Gastrocnemius medialis (tissue), 4 donors: ENCODE data around the gene PPIL6. TPM values are rescaled to one million over a fixed set of nuclear protein-coding genes. Genes with fewer than 3 reads are reported as not detected.
A peak's percentile ranks its signal among the peaks of the same experiment; 100 is the strongest.

Source experiments
- ATAC-seq, 2 donors: fragments of 150-250 bp; one replicate each; pipeline ENCODE4 v1.9.1; 2016
- DNase-seq, 2 donors: peaks; one replicate each; pipeline ENCODE4 v3.0.0-alpha.2; 2019
- H3K27ac ChIP-seq, 4 donors: fragments of 200-600 bp; sonication (generic); 1 replicate in 1 of 4; 2 replicates in 3 of 4; pipeline ENCODE4 v1.5.1; 2016 to 2018; ENCODE audit warnings: mild to moderate bottlenecking in 2 of 4, moderate library complexity in 1 of 4
- H3K27me3 ChIP-seq, 3 donors: fragments of 200-600 bp; sonication (generic) in 2 of 3; 1 replicate in 1 of 3; 2 replicates in 2 of 3; pipeline versions ENCODE4 v1.5.1 to v1.6.0; 2016 to 2019; ENCODE audit warnings: mild to moderate bottlenecking in 1 of 3, moderate library complexity in 1 of 3
- H3K36me3 ChIP-seq, 2 donors: fragments of 200-600 bp; sonication (generic) in 1 of 2; one replicate each; pipeline ENCODE4 v1.5.1; 2017 to 2018
- H3K4me1 ChIP-seq, 2 donors: fragments of 200-600 bp; sonication (generic) in 1 of 2; one replicate each; pipeline ENCODE4 v1.5.1; 2016 to 2017; ENCODE audit warnings: mild to moderate bottlenecking in 2 of 2
- H3K4me3 ChIP-seq, 4 donors: fragments of 200-600 bp; sonication (generic) in 3 of 4; 1 replicate in 1 of 4; 2 replicates in 3 of 4; pipeline ENCODE4 v1.5.1; 2016 to 2019; ENCODE audit warnings: mild to moderate bottlenecking in 2 of 4
- H3K9me3 ChIP-seq, 3 donors: fragments of 200-600 bp; sonication (generic) in 2 of 3; 1 replicate in 1 of 3; 2 replicates in 2 of 3; pipeline ENCODE4 v1.5.1; 2016 to 2019
- POLR2A ChIP-seq, 2 donors: fragments of 450-650 bp; IDR thresholded peaks; one replicate each; pipeline ENCODE4 v1.6.1; 2017; ENCODE audit warnings: antibody characterized with exemption in 2 of 2, mild to moderate bottlenecking in 2 of 2, moderate library complexity in 2 of 2
- in situ Hi-C, 4 donors: fragments of 200-750 bp; cut with MboI; loops; one replicate each; pipeline versions ENCODE4 v1.15.0 to v1.8.0; 2017; ENCODE audit warnings: low sequenced_read_pairs in 4 of 4
- intact Hi-C: fragments of 100-400 bp; cut with DNase I; formaldehyde crosslinking; loops from one replicate; pipeline ENCODE4 v1.15.1; 2023; ENCODE audit warnings: low total_unique reads
- total RNA-seq, 4 donors: library from RNA; depleted of rRNA; stranded (reverse); fragments of >200 nt; gene quantifications; one replicate each; pipeline versions ENCODE4 v1.1.0 to v1.2.3, GENCODE V29; 2016
- TF ChIP-seq, protein P1 (sequence below), 5 experiments: fragments of 450-650 bp in 3 of 5; fragments of 200-600 bp in 2 of 5; sonication (generic) in 2 of 5; IDR thresholded peaks in 4 of 5; conservative IDR thresholded peaks in 1 of 5; 1 replicate in 4 of 5; 2 replicates in 1 of 5; pipeline ENCODE4 v1.5.1; 2016 to 2019; ENCODE audit warnings: antibody characterized with exemption in 5 of 5, mild to moderate bottlenecking in 3 of 5, moderate library complexity in 3 of 5

The PPIL6 gene
- total RNA-seq, 4 donors from 2014 or later, result 0.64 to 2.9 (median 1.3) TPM

DNA sequence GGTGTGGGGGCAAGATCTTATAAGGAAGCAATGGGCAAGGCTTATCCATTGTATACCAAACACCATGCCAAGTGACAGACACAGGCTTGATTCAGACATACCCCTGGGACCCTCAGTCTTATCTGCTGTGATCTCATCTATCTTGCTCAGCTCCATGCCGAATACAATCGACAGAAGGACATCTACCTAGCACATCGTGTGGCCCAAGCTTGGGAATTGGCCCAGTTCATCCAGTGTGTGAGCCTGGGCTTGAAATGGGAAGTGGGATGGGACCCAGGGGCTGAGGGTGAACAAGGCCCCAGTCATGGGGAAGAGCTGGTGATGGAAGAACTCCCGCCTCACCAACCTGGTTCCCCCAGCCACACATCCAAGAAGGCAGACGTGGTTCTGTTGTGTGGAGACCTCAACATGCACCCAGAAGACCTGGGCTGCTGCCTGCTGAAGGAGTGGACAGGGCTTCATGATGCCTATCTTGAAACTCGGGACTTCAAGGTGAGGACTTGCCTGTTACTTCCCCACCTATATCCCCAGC, 2.0 kb upstream of the PPIL6 start:
- intact Hi-C loops, result loop anchor here (5.0 kb wide), 1 partner anchor 345 kb away; the partner anchor contains the start of gene CEP57L1
- peaks cover 0 to 12% of the 10 kb centered on the region in 2 donors for H3K36me3 ChIP-seq

GRCh38 chr6:109441069-109441816, 815 bp upstream of the PPIL6 start:
- Histone ChIP-seq H3K9me3 (no peaks in the 10 kb centered on the region), H3K4me1 (peaks cover 10 to 15% of the 10 kb centered on the region in 2 donors), H3K27ac (peak overlapping the region; percentile 74 to 89 (median 83)), H3K27me3 (no peaks in the 10 kb centered on the region), H3K36me3 (peaks cover 0 to 12% of the 10 kb centered on the region in 2 donors), H3K4me3 (peak overlapping the region; percentile 73 to 96 (median 87))
- intact Hi-C loops (loop anchor here (5.0 kb wide), 1 partner anchor 344 kb away; the partner anchor contains the start of gene CEP57L1), in situ Hi-C loops (no loop called here)
- TF ChIP-seq, protein P1, sequence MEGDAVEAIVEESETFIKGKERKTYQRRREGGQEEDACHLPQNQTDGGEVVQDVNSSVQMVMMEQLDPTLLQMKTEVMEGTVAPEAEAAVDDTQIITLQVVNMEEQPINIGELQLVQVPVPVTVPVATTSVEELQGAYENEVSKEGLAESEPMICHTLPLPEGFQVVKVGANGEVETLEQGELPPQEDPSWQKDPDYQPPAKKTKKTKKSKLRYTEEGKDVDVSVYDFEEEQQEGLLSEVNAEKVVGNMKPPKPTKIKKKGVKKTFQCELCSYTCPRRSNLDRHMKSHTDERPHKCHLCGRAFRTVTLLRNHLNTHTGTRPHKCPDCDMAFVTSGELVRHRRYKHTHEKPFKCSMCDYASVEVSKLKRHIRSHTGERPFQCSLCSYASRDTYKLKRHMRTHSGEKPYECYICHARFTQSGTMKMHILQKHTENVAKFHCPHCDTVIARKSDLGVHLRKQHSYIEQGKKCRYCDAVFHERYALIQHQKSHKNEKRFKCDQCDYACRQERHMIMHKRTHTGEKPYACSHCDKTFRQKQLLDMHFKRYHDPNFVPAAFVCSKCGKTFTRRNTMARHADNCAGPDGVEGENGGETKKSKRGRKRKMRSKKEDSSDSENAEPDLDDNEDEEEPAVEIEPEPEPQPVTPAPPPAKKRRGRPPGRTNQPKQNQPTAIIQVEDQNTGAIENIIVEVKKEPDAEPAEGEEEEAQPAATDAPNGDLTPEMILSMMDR (IDR thresholded peaks at IDR 0.05 in 4 of 5, conservative IDR thresholded peaks at IDR 0.05 in 1 of 5), result peak in 1 of 5 experiments; percentile 29
- no peak for TF ChIP-seq POLR2A (IDR thresholded peaks at IDR 0.05)
- ATAC-seq (peak; percentile 38 to 44), DNase-seq (peak in 1 of 2 donors; percentile 48)

More for the DNA sequence above, 2.0 kb upstream of the PPIL6 start:
- ATAC-seq (no peak), DNase-seq (no peak)
- TF ChIP-seq, protein P1 (IDR thresholded peaks at IDR 0.05 in 4 of 5, conservative IDR thresholded peaks at IDR 0.05 in 1 of 5), result no peak
- no peak for TF ChIP-seq POLR2A (IDR thresholded peaks at IDR 0.05)
- Histone ChIP-seq H3K9me3 (no peaks in the 10 kb centered on the region), H3K4me1 (peaks cover 10 to 15% of the 10 kb centered on the region in 2 donors), H3K4me3 (no peak overlapping the region), H3K27me3 (no peaks in the 10 kb centered on the region), H3K27ac (no peak overlapping the region)
- in situ Hi-C loops, result no loop called here

DNA sequence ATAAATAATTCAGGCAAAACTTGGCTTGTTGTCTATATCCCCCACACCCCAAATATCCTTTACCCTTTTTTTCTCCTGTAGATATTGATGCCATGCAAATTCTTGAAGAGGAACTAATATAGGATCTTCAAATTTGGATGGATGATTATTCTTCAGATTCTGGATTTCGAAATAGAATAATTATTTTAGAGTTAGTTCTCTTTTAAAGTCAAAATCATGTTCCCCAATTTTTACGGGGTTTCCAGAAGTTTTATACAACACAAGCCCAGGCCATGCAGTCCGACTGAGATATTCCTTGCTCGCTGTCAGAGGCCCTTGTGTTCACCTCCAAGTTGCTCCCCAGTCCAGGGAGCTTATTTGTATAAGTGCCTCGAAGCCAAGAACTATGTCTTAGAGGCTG, 4.4 kb downstream of the PPIL6 start:
- intact Hi-C loops, result no loop called here
- TF ChIP-seq, protein P1 (IDR thresholded peaks at IDR 0.05 in 4 of 5, conservative IDR thresholded peaks at IDR 0.05 in 1 of 5), result no peak
- TF ChIP-seq POLR2A (IDR thresholded peaks at IDR 0.05), result no peak
- ATAC-seq (no peak), DNase-seq (no peak)
- no peaks in the 10 kb centered on the region for H3K27me3 ChIP-seq
- H3K4me3 ChIP-seq, result no peak overlapping the region
- no peaks in the 10 kb centered on the region for H3K36me3 ChIP-seq
- in situ Hi-C loops, result loop anchor here in 1 of 4 donors (10.0 kb wide), 1 partner anchor 49 kb away; the partner anchor contains the start of gene ZBTB24
- H3K9me3 ChIP-seq, result no peaks in the 10 kb centered on the region
- peaks cover 7 to 10% of the 10 kb centered on the region in 2 donors for H3K4me1 ChIP-seq
- no peak overlapping the region for H3K27ac ChIP-seq

DNA sequence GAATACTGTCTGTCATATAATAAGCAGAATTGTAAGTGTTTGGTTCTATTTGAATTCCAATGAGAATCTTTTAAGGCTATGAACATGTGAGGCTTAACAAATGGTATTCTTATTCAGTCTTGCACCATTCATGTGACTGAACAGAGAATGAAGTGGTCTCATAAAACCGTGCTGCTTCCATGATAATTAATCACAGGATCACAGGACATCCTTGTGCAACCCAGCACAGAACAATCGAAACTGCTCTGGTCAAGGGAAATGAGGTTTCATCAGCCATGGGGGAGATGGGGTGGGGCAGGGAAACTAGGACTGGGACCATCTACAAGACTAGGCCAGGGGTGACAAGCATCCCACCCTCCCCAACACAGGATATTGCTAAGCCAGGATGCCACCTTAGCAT, 6.0 kb downstream of the PPIL6 start:
- no peak for ATAC-seq
- no peak overlapping the region for H3K4me3 ChIP-seq
- H3K36me3 ChIP-seq, result no peaks in the 10 kb centered on the region
- TF ChIP-seq, protein P1 (IDR thresholded peaks at IDR 0.05 in 4 of 5, conservative IDR thresholded peaks at IDR 0.05 in 1 of 5), result no peak
- no peak for TF ChIP-seq POLR2A (IDR thresholded peaks at IDR 0.05)
- no peak for DNase-seq
- no peak overlapping the region for H3K27ac ChIP-seq
- peaks cover 3% of the 10 kb centered on the region in 2 donors for H3K4me1 ChIP-seq
- intact Hi-C loops, result no loop called here
- no peaks in the 10 kb centered on the region for H3K9me3 ChIP-seq
- H3K27me3 ChIP-seq, result no peaks in the 10 kb centered on the region
- in situ Hi-C loops, result loop anchor here in 1 of 4 donors (10.0 kb wide), 1 partner anchor 50 kb away; the partner anchor contains the start of gene ZBTB24
